ENCODE data around the gene TRIM63.
A peak's percentile ranks its signal among the peaks of the same experiment; 100 is the strongest.
"Not testable (repeated sequence)": the region's sequence is repeated elsewhere in the genome, so short reads cannot be mapped to it uniquely, and the experiment has no call there.

Gene TRIM63

GRCh38 chr1:26067432-26067911 is at the start of gene TRIM63:
TRIM63 (minus strand) TSS chr1:26067630; CDS start chr1:26067494, 136 bp downstream.
- DNase-seq: no peak

GRCh38 chr1:26114165-26114927 is 46.9 kb upstream of the TRIM63 start:
- no peak for DNase-seq

GRCh38 chr1:26112407-26112775 is 45.0 kb upstream of the TRIM63 start:
- DNase-seq: no peak

- peak; percentile 66 for DNase-seq
These were observed 44.3 kb upstream of the TRIM63 start, which contains the start of gene PDIK1L for GRCh38 chr1:26111530-26112406. PDIK1L (plus strand) TSS chr1:26111824; CDS start chr1:26114309, 2,485 bp downstream.

- DNase-seq: no peak
These were observed 43.5 kb upstream of the TRIM63 start for GRCh38 chr1:26110731-26111529.

- no peak for DNase-seq
These were observed 42.1 kb upstream of the TRIM63 start for GRCh38 chr1:26109229-26110164.

- DNase-seq: not testable (repeated sequence)
These were observed 37.8 kb upstream of the TRIM63 start for GRCh38 chr1:26105226-26105548.

- no peak for DNase-seq
These were observed 35.1 kb upstream of the TRIM63 start for GRCh38 chr1:26102526-26102925.

- no peak for DNase-seq
These were observed 34.7 kb upstream of the TRIM63 start for GRCh38 chr1:26102119-26102518.

- not testable (repeated sequence) for DNase-seq
These were observed 32.8 kb upstream of the TRIM63 start for GRCh38 chr1:26100204-26100603.

- no peak for DNase-seq
These were observed 32.4 kb upstream of the TRIM63 start for GRCh38 chr1:26099780-26100179.

GRCh38 chr1:26098602-26099001 is 31.2 kb upstream of the TRIM63 start:
- no peak for DNase-seq

- DNase-seq: no peak
These were observed 30.3 kb upstream of the TRIM63 start for GRCh38 chr1:26097696-26098095.

GRCh38 chr1:26096471-26096870 is 29.0 kb upstream of the TRIM63 start:
- no peak for DNase-seq

- DNase-seq: peak; percentile 78
These were observed 27.4 kb upstream of the TRIM63 start for GRCh38 chr1:26094677-26095383.

GRCh38 chr1:26094076-26094669 is 26.7 kb upstream of the TRIM63 start:
- DNase-seq: no peak

- DNase-seq: not testable (repeated sequence)
These were observed 26.1 kb upstream of the TRIM63 start for GRCh38 chr1:26093569-26093968.

GRCh38 chr1:26092422-26092821 is 25.0 kb upstream of the TRIM63 start:
- DNase-seq: no peak

GRCh38 chr1:26090893-26091292 is 23.5 kb upstream of the TRIM63 start:
- DNase-seq: no peak

GRCh38 chr1:26089125-26089524 is 21.7 kb upstream of the TRIM63 start:
- no peak for DNase-seq

- DNase-seq: no peak
These were observed 17.4 kb upstream of the TRIM63 start for GRCh38 chr1:26084844-26085243.
